ENCODE measurements around the gene THAP7. TPM values are rescaled to one million over a fixed set of nuclear protein-coding genes. Genes with fewer than 3 reads are reported as not detected.

THAP7 gene
- total and polyA plus RNA-seq, 9 donors, result 7.8 to 54.9 (median 39.3) TPM

DNA sequence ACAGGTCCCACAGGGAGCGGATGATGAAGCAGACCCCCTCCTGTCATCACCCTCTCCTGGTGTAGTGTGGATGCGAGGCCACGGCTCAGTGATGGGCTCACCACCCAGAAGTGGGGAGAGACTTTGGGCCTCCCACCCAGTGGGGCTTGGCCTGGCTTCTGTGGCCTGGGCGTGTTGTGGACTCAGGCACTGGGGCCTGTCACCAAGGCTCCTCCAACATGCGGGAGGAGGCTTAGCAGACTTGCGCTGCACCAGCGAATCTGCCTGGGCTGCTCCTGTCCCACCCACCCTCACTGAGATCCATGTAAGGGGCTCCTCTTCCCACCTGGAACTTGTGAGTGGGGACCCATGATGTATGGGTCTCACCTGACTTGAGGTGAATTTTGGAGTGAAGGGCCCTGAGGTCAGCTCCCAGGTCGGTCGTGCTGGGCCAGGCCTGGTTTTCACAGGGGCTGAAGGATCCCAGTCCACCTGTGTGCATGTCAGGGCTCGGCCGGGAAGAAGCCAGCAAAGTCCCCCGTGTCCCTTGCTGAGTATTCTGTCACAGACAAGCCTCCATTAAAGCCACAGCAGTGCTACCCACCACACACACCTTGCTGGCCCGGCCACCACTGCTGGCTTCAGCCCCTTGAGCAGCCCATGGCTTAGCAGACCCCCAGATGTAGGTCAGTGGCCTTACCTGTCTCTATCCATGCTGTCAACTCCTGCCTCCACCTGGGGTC, 4.2 kb downstream of the THAP7 start:
- intact Hi-C loops (cut with DNase I), result no loop called here
- TF ChIP-seq, protein P1, sequence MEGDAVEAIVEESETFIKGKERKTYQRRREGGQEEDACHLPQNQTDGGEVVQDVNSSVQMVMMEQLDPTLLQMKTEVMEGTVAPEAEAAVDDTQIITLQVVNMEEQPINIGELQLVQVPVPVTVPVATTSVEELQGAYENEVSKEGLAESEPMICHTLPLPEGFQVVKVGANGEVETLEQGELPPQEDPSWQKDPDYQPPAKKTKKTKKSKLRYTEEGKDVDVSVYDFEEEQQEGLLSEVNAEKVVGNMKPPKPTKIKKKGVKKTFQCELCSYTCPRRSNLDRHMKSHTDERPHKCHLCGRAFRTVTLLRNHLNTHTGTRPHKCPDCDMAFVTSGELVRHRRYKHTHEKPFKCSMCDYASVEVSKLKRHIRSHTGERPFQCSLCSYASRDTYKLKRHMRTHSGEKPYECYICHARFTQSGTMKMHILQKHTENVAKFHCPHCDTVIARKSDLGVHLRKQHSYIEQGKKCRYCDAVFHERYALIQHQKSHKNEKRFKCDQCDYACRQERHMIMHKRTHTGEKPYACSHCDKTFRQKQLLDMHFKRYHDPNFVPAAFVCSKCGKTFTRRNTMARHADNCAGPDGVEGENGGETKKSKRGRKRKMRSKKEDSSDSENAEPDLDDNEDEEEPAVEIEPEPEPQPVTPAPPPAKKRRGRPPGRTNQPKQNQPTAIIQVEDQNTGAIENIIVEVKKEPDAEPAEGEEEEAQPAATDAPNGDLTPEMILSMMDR (IDR thresholded peaks at IDR 0.05), result no peak
- TF ChIP-seq EP300 (IDR thresholded peaks at IDR 0.05) (no peak), POLR2A (IDR thresholded peaks at IDR 0.05) (no peak)
- 64 to 73% (median 66%) methylated on average over 13 of the region's 13 CpGs for WGBS, 3 donors
- H3K27me3 ChIP-seq, result no peaks in the 10 kb centered on the region
- H3K27ac ChIP-seq, result peak overlapping the region in 1 of 2 donors; percentile 5
- no peak for DNase-seq
- no peaks in the 10 kb centered on the region for H3K36me3 ChIP-seq
- H3K4me3 ChIP-seq, result no peak overlapping the region
- peaks cover 4% of the 10 kb centered on the region for H3K4me1 ChIP-seq (ENCODE audit: insufficient read depth)
- no peaks in the 10 kb centered on the region for H3K9me3 ChIP-seq

DNA sequence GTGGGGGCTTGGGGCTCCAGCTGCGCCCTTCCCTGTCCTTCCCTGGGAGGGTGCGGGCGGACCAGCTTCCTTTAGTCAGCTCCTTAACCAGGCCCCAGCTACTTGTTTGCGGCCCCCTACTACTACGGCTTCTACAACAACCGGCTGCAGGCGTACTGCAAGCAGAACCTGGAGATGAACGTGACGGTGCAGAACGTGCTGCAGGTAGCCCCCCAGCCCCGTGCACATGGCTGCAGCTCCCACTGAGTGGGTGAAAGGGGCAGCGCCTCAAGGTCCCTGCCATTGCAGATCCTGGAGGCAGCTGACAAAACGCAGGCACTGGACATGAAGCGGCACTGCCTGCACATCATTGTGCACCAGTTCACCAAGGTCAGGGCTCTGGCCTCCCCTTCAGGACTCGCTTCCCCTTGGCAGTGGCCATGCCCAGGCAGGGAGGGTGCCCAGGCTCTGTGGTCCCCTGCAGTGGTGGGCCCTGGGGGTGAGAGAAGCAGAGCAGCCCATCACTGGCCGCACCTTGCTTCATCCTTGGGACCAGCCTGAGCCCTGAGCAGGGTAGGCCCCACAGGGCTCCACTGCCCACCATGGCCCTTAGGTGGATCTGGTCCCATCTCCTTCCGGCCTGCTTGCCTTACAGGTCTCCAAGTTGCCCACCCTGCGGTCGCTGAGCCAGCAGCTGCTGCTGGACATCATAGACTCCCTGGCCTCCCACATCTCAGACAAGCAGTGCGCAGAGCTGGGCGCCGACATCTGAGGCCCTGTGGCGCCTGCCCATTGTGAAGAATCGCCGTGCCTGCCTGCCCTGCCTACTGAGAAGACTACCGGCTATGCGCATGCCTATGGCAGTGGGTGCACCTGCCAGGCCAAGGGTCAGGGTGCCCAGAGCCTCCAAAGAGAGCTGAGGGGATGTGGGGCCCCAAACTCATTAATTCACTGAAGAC, 5.1 kb downstream of the THAP7 start:
- Histone ChIP-seq H3K36me3 (no peaks in the 10 kb centered on the region), H3K27me3 (no peaks in the 10 kb centered on the region), H3K4me3 (no peak overlapping the region), H3K9me3 (no peaks in the 10 kb centered on the region), H3K27ac (no peak overlapping the region), H3K4me1 (ENCODE audit: insufficient read depth) (peaks cover 4% of the 10 kb centered on the region)
- no peak for DNase-seq
- no peak for TF ChIP-seq POLR2A (IDR thresholded peaks at IDR 0.05)
- TF ChIP-seq, protein P1 (IDR thresholded peaks at IDR 0.05), result no peak
- no peak for TF ChIP-seq EP300 (IDR thresholded peaks at IDR 0.05)
- WGBS, 3 donors, result 78 to 86% (median 78%) methylated on average over 23 to 27 of the region's 27 CpGs
- intact Hi-C loops (cut with DNase I), result no loop called here

GRCh38 chr22:20996031-20996410, 5.9 kb downstream of the THAP7 start:
- Histone ChIP-seq H3K27ac (no peak overlapping the region), H3K36me3 (no peaks in the 10 kb centered on the region), H3K9me3 (no peaks in the 10 kb centered on the region), H3K4me3 (no peak overlapping the region), H3K27me3 (no peaks in the 10 kb centered on the region), H3K4me1 (ENCODE audit: insufficient read depth) (peaks cover 4% of the 10 kb centered on the region)
- intact Hi-C loops (cut with DNase I), result no loop called here
- WGBS, 3 donors, result 88 to 91% (median 91%) methylated on average over 10 of the region's 10 CpGs
- DNase-seq, result no peak
- TF ChIP-seq POLR2A (IDR thresholded peaks at IDR 0.05), result no peak
- TF ChIP-seq, protein P1 (IDR thresholded peaks at IDR 0.05), result no peak
- TF ChIP-seq EP300 (IDR thresholded peaks at IDR 0.05), result no peak

- TF ChIP-seq, protein P1 (IDR thresholded peaks at IDR 0.05), result no peak
- TF ChIP-seq EP300 (IDR thresholded peaks at IDR 0.05) (no peak), POLR2A (IDR thresholded peaks at IDR 0.05) (no peak)
- no peak for DNase-seq
- no peak overlapping the region for H3K27ac ChIP-seq
- H3K9me3 ChIP-seq, result no peaks in the 10 kb centered on the region
- intact Hi-C loops (cut with DNase I), result no loop called here
- no peaks in the 10 kb centered on the region for H3K27me3 ChIP-seq
- no peaks in the 10 kb centered on the region for H3K36me3 ChIP-seq
- H3K4me3 ChIP-seq, result no peak overlapping the region
- WGBS, 3 donors, result 85 to 88% (median 88%) methylated on average over 22 to 23 of the region's 23 CpGs
- H3K4me1 ChIP-seq (ENCODE audit: insufficient read depth), result peaks cover 7% of the 10 kb centered on the region
Observed at GRCh38 chr22:20995329-20996030, 6.4 kb downstream of the THAP7 start.
